HEK293 (cell line): ENCODE measurements around the gene IGFBP4.

Experiments used
- CTCF ChIA-PET: fragments of 350-600 bp; formaldehyde crosslinking; extraction: SDS; loops from one replicate; lab custom pipeline; 2021; ENCODE audit warnings: antibody characterized with exemption; lab: Yijun Ruan, JAX
- POLR2A ChIA-PET: fragments of 300-600 bp; formaldehyde crosslinking; extraction: SDS; loops from one replicate; lab custom pipeline; 2020; ENCODE audit warnings: antibody characterized with exemption, inconsistent platforms; lab: Yijun Ruan, JAX
- H3K27ac ChIP-seq: fragments of 200-500 bp; sonication (Bioruptor generic); 2 replicates; pipeline ENCODE4 v1.5.1; 2014; ENCODE audit warnings: low read depth, low read length, control low read depth, inconsistent platforms; ENCODE audit errors: extremely low read depth
- H3K36me3 ChIP-seq, 2 experiments: fragments of 200-500 bp in 1 of 2; sonication (Bioruptor generic) in 1 of 2; 1 replicate in 1 of 2; 2 replicates in 1 of 2; pipeline ENCODE4 v1.5.1; 2014 to 2017; ENCODE audit warnings: inconsistent platforms in 2 of 2, low read length in 2 of 2; ENCODE audit not compliant: control insufficient read depth in 2 of 2, insufficient read depth in 1 of 2
- H3K4me1 ChIP-seq: fragments of 200-500 bp; sonication (Bioruptor generic); 2 replicates; pipeline ENCODE4 v1.5.1; 2014; ENCODE audit warnings: mild to moderate bottlenecking, low read length, inconsistent platforms; ENCODE audit not compliant: control insufficient read depth, insufficient read depth
- H3K4me3 ChIP-seq: 2 replicates; pipeline ENCODE4 v1.5.1; 2011; ENCODE audit warnings: low read depth, mild to moderate bottlenecking, control low read depth, low read length, moderate library complexity
- H3K9me3 ChIP-seq: fragments of 200-500 bp; sonication (Bioruptor generic); 2 replicates; pipeline ENCODE4 v1.5.1; 2014; ENCODE audit warnings: low read depth, low read length, inconsistent platforms; ENCODE audit not compliant: control insufficient read depth, insufficient read depth
- BCL11B ChIP-seq: fragments of 450-650 bp; formaldehyde crosslinking; IDR thresholded peaks from 2 replicates; pipeline ENCODE4 v1.5.1; 2016; ENCODE audit warnings: low read depth, missing biosample characterization, missing genetic modification characterization
- GLIS2 ChIP-seq: fragments of 450-650 bp; formaldehyde crosslinking; IDR thresholded peaks from 2 replicates; pipeline ENCODE4 v1.5.1; 2016; ENCODE audit warnings: missing biosample characterization, missing genetic modification characterization
- KLF1 ChIP-seq: fragments of 450-650 bp; formaldehyde crosslinking; IDR thresholded peaks from 2 replicates; pipeline ENCODE4 v1.5.1; 2016; ENCODE audit warnings: missing biosample characterization, missing genetic modification characterization
- KLF9 ChIP-seq: fragments of 450-650 bp; formaldehyde crosslinking; IDR thresholded peaks from 2 replicates; pipeline ENCODE4 v1.5.1; 2016; ENCODE audit warnings: missing biosample characterization, missing genetic modification characterization, low read depth
- PRDM2 ChIP-seq: fragments of 450-650 bp; formaldehyde crosslinking; IDR thresholded peaks from 2 replicates; pipeline ENCODE4 v1.5.1; 2016; ENCODE audit warnings: missing biosample characterization, missing genetic modification characterization, borderline replicate concordance
- ZFHX2 ChIP-seq: fragments of 450-650 bp; formaldehyde crosslinking; conservative IDR thresholded peaks from 2 replicates; pipeline ENCODE4 v1.5.1; 2016; ENCODE audit warnings: missing biosample characterization, missing genetic modification characterization
- ZIC2 ChIP-seq: fragments of 450-650 bp; formaldehyde crosslinking; IDR thresholded peaks from 2 replicates; pipeline ENCODE4 v1.5.1; 2016; ENCODE audit warnings: missing biosample characterization, missing genetic modification characterization
- ZNF266 ChIP-seq: fragments of 450-650 bp; formaldehyde crosslinking; IDR thresholded peaks from 2 replicates; pipeline ENCODE4 v1.5.1; 2016; ENCODE audit warnings: missing biosample characterization, missing genetic modification characterization, low read depth
- ZNF292 ChIP-seq: fragments of 450-650 bp; formaldehyde crosslinking; IDR thresholded peaks from 2 replicates; pipeline ENCODE4 v1.5.1; 2016; ENCODE audit warnings: low read depth, missing biosample characterization, missing genetic modification characterization, borderline replicate concordance
- ZNF521 ChIP-seq: fragments of 450-650 bp; formaldehyde crosslinking; IDR thresholded peaks from 2 replicates; pipeline ENCODE4 v1.5.1; 2017; ENCODE audit warnings: missing biosample characterization, mild to moderate bottlenecking, missing genetic modification characterization
- ZNF629 ChIP-seq: fragments of 450-650 bp; formaldehyde crosslinking; IDR thresholded peaks from 2 replicates; pipeline ENCODE4 v1.5.1; 2017; ENCODE audit warnings: missing biosample characterization, missing genetic modification characterization
- ZNF654 ChIP-seq: fragments of 450-650 bp; formaldehyde crosslinking; IDR thresholded peaks from 2 replicates; pipeline ENCODE4 v1.5.1; 2016; ENCODE audit warnings: low read depth, missing biosample characterization, missing genetic modification characterization
- ZNF660 ChIP-seq: fragments of 450-650 bp; IDR thresholded peaks from 2 replicates; pipeline ENCODE4 v1.5.1; 2018; ENCODE audit warnings: missing biosample characterization, mild to moderate bottlenecking, missing genetic modification characterization
- ZNF707 ChIP-seq: fragments of 450-650 bp; formaldehyde crosslinking; IDR thresholded peaks from 2 replicates; pipeline ENCODE4 v1.5.1; 2016; ENCODE audit warnings: missing biosample characterization, missing genetic modification characterization
- ZNF791 ChIP-seq: fragments of 450-650 bp; formaldehyde crosslinking; IDR thresholded peaks from 2 replicates; pipeline ENCODE4 v1.5.1; 2016; ENCODE audit warnings: missing biosample characterization, missing genetic modification characterization
- ZSCAN23 ChIP-seq: fragments of 450-650 bp; formaldehyde crosslinking; IDR thresholded peaks from 2 replicates; pipeline ENCODE4 v1.5.1; 2016; ENCODE audit warnings: missing biosample characterization, missing genetic modification characterization
- TF ChIP-seq, protein P1 (sequence below): fragments of 450-650 bp; formaldehyde crosslinking; optimal IDR thresholded peaks from 2 replicates; pipeline ENCODE3; 2016; ENCODE audit warnings: missing biosample characterization, mild to moderate bottlenecking, missing genetic modification characterization
- TF ChIP-seq, protein P2 (sequence below): fragments of 450-650 bp; formaldehyde crosslinking; IDR thresholded peaks from 2 replicates; pipeline ENCODE4 v1.5.1; 2016; ENCODE audit warnings: missing biosample characterization, missing genetic modification characterization

IGFBP4 gene

DNA sequence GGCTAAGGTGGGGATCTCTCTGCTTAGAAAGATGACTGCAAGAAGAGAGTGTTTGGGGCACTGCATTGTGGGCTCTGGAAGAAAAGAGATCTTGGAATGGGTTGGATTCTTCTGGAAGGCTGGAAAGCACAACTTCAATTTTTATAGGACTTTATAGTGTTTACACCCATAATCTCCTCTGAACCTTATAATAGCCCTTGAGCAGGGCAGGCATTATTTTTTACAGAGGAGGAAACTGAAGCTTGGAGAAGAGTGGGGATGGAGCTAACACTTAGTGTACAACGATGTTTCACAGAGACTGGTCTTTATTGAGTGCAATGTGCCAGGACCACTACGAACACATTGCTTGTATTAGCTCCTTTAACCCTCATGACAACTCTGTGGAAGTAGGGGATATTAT, 47.7 kb downstream of the IGFBP4 start:
- H3K4me1 ChIP-seq: peaks cover 11% of the 10 kb centered on the region
- H3K27ac ChIP-seq: no peak overlapping the region
- POLR2A ChIA-PET: interaction anchor here (1.0 to 1.6 kb wide), 4 partner anchors 7 to 73 kb away, joined by 3 to 13 read pairs (median 6); partner anchors contain the start of gene TOP2A
- no peaks in the 10 kb centered on the region for H3K9me3 ChIP-seq
- no peaks in the 10 kb centered on the region for H3K36me3 ChIP-seq
- CTCF ChIA-PET: interaction anchor here (1.1 to 2.0 kb wide), 6 partner anchors 14 to 137 kb away, joined by 3 to 11 read pairs (median 5); no protein-coding TSS in a partner anchor
- TF ChIP-seq ZNF266 (tag by site-specific recombination) (no peak), ZSCAN23 (tag by site-specific recombination) (no peak), ZNF521 (tag by site-specific recombination) (no peak), ZNF654 (no peak), ZNF707 (tag by site-specific recombination) (no peak), GLIS2 (tag by site-specific recombination) (no peak), ZIC2 (tag by site-specific recombination) (no peak), PRDM2 (tag by site-specific recombination) (no peak), ZNF660 (tag by site-specific recombination) (no peak)
- TF ChIP-seq, protein P1, sequence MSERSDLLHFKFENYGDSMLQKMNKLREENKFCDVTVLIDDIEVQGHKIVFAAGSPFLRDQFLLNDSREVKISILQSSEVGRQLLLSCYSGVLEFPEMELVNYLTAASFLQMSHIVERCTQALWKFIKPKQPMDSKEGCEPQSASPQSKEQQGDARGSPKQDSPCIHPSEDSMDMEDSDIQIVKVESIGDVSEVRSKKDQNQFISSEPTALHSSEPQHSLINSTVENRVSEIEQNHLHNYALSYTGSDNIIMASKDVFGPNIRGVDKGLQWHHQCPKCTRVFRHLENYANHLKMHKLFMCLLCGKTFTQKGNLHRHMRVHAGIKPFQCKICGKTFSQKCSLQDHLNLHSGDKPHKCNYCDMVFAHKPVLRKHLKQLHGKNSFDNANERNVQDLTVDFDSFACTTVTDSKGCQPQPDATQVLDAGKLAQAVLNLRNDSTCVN (tag by site-specific recombination): no peak
- H3K4me3 ChIP-seq: no peak overlapping the region

DNA sequence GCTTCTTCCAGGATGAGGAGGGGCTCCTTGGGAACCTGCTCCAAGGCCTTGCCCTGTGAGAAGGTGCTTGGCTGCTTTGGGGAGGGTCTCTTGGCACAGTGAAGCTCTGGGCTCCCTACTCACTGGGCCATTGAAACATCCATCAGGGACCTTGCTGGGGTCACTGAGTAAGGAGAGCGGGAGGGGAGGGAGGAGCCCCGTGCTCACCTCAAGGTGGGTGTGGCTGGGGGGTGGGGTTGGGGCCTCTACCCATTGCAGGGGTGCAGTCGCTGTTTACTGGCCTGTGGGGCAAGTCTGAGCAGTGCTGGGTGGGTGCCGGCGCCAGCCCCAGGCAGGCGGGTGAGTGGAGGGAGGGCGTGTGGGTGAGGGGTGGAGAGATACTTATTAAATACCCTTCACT, 48.2 kb downstream of the IGFBP4 start:
- Histone ChIP-seq H3K4me3 (no peak overlapping the region), H3K4me1 (peaks cover 8% of the 10 kb centered on the region), H3K9me3 (no peaks in the 10 kb centered on the region), H3K27ac (no peak overlapping the region), H3K36me3 (no peaks in the 10 kb centered on the region)
- POLR2A ChIA-PET: no interaction called here
- TF ChIP-seq ZFHX2 (tag by site-specific recombination): peak; percentile 43
- TF ChIP-seq, protein P2, sequence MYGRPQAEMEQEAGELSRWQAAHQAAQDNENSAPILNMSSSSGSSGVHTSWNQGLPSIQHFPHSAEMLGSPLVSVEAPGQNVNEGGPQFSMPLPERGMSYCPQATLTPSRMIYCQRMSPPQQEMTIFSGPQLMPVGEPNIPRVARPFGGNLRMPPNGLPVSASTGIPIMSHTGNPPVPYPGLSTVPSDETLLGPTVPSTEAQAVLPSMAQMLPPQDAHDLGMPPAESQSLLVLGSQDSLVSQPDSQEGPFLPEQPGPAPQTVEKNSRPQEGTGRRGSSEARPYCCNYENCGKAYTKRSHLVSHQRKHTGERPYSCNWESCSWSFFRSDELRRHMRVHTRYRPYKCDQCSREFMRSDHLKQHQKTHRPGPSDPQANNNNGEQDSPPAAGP: 0 out of 2 replicates have a peak, but pooled peaks have one; percentile 44
- TF ChIP-seq KLF9: 0 out of 2 replicates have a peak, but pooled peaks have one; percentile 37
- peak; percentile 96 for TF ChIP-seq KLF1 (tag by site-specific recombination)
- TF ChIP-seq ZNF292 (tag by site-specific recombination): no peak
- no peak for TF ChIP-seq BCL11B (tag by site-specific recombination)
- no peak for TF ChIP-seq ZNF629
- TF ChIP-seq ZNF791 (tag by site-specific recombination): no peak
- CTCF ChIA-PET: interaction anchor here (1.1 to 2.0 kb wide), 5 partner anchors 15 to 68 kb away, joined by 3 to 11 read pairs (median 6); no protein-coding TSS in a partner anchor
